ENCODE data around the gene EVC2. TPM values are rescaled to one million over a fixed set of nuclear protein-coding genes. Genes with fewer than 3 reads are reported as not detected.

The EVC2 gene
- total and polyA plus RNA-seq, 2 of the 4 experiments (the other 2 are of a cell fraction) = 2.7 to 5.9 TPM

DNA sequence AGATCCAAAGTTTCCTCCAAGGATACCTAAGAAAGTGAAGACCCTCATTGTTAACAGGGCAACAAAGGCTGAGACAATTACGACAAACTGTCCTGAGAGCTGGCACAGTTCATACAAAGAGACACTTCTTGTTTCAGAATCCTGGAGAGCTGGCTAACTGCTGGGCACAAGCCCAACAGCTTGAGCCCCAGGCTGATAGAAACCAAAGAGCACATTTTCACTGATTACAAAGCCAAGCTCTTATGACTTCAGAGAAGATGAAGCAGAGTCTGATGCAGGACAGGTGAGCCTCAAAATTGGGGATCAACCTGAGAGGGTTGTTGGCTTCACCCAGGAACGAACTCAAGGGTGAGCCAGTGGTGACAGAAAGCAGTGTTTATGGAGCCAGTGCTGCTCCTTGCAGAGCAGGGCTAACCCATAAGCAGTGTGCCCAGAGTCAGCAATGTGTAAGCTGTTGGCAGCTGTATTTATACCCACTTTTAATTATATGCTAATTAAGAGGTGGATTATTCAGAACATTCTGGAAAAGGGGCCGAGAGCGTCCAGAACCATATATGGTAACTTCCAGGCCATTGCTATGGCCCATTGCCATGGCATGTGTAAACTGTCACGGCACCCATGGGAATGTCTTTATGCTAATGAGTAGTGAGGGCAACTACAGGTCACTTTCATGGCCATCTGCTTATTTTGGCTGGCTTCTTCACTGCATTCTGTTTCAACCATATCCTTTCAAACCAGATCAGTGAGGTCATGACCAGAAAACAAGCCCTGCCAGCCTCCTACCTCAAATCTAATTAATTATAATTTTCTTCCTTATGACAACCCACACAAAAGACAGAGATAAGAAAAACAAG, 183.7 kb downstream of the EVC2 start:
- H2BK5ac ChIP-seq (ENCODE audit: low read depth, low read length, poor library complexity, severe bottlenecking) = no peak overlapping the region
- no peak overlapping the region for H3K4me2 ChIP-seq (ENCODE audit: low read depth, low read length)
- no peaks in the 10 kb centered on the region for H3K9me3 ChIP-seq (ENCODE audit: control insufficient read depth, insufficient read depth, low read length)
- in situ Hi-C loops (cut with MboI; ENCODE audit: low sequenced_read_pairs) = no loop called here
- ChIA-PET POLR2A (ENCODE audit: unreplicated experiment) (no interaction called here), CTCF (no interaction called here)
- no peak overlapping the region for H3K18ac ChIP-seq (ENCODE audit: low read depth, low read length)
- no TSS peak for BruUV-seq (replicated peaks)
- H2AFZ ChIP-seq (replicated peaks; ENCODE audit: low read length, poor library complexity) = no peak overlapping the region
- DNase-seq = peak; percentile 57
- no peaks in the 10 kb centered on the region for H3K27me3 ChIP-seq (ENCODE audit: control insufficient read depth, insufficient read depth, low read length)
- intact Hi-C loops (cut with micrococcal nuclease) = no loop called here
- H3K9ac ChIP-seq (ENCODE audit: low read depth, low read length) = no peak overlapping the region; the same call in 1 of the 2 replicates
- no peak overlapping the region for H2AK9ac ChIP-seq (replicated peaks; ENCODE audit: low read depth, low read length, poor library complexity)
- peaks cover 5% of the 10 kb centered on the region; the same call in 1 of the 2 replicates for H3K36me3 ChIP-seq (ENCODE audit: control insufficient read depth, insufficient read depth, low read length)
- no peak overlapping the region for H3K14ac ChIP-seq (replicated peaks; ENCODE audit: low read depth, low read length)
- TF ChIP-seq, protein P1, sequence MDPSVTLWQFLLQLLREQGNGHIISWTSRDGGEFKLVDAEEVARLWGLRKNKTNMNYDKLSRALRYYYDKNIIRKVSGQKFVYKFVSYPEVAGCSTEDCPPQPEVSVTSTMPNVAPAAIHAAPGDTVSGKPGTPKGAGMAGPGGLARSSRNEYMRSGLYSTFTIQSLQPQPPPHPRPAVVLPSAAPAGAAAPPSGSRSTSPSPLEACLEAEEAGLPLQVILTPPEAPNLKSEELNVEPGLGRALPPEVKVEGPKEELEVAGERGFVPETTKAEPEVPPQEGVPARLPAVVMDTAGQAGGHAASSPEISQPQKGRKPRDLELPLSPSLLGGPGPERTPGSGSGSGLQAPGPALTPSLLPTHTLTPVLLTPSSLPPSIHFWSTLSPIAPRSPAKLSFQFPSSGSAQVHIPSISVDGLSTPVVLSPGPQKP (IDR thresholded peaks at IDR 0.05; ENCODE audit: borderline replicate concordance, low read depth, low read length) = no peak
- TF ChIP-seq, protein P2, sequence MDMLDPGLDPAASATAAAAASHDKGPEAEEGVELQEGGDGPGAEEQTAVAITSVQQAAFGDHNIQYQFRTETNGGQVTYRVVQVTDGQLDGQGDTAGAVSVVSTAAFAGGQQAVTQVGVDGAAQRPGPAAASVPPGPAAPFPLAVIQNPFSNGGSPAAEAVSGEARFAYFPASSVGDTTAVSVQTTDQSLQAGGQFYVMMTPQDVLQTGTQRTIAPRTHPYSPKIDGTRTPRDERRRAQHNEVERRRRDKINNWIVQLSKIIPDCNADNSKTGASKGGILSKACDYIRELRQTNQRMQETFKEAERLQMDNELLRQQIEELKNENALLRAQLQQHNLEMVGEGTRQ (IDR thresholded peaks at IDR 0.05; ENCODE audit: low read depth, low read length) = no peak
- no peak for TF ChIP-seq CHD1 (IDR thresholded peaks at IDR 0.05; ENCODE audit: low read depth, low read length)
- TF ChIP-seq NFE2L2 (IDR thresholded peaks at IDR 0.05; ENCODE audit: low read depth, low read length) = no peak
- no peak for TF ChIP-seq FOS (IDR thresholded peaks at IDR 0.05; ENCODE audit: low read depth, low read length)
- TF ChIP-seq MAZ (IDR thresholded peaks at IDR 0.05; ENCODE audit: borderline replicate concordance, low read depth, low read length) = no peak
- no peak for TF ChIP-seq MXI1 (IDR thresholded peaks at IDR 0.05; ENCODE audit: borderline replicate concordance, low read depth, low read length)
- no peak for TF ChIP-seq POLR2A (IDR thresholded peaks at IDR 0.05; ENCODE audit: low read depth, low read length)
- no peak for TF ChIP-seq SMC3 (IDR thresholded peaks at IDR 0.05; ENCODE audit: low read depth, low read length)
- H3K79me1 ChIP-seq (ENCODE audit: low read depth in 1 of 2, low read length in 2 of 2) = no peaks in the 10 kb centered on the region
- no peak overlapping the region for H3K4ac ChIP-seq (ENCODE audit: low read depth, low read length)
- no peak overlapping the region for H2AK5ac ChIP-seq (ENCODE audit: low read depth, low read length)
- no peak overlapping the region for H3K27ac ChIP-seq (ENCODE audit: insufficient read depth, low read length)
- no peak overlapping the region for H3K4me3 ChIP-seq (ENCODE audit: insufficient read depth, low read depth, low read length)
- no peak overlapping the region for H4K91ac ChIP-seq (ENCODE audit: insufficient read depth, low read depth, low read length)
- peaks cover 3% of the 10 kb centered on the region; the same call in 1 of the 2 replicates for H3K4me1 ChIP-seq (ENCODE audit: control insufficient read depth, insufficient read depth, low read length)
- H2BK15ac ChIP-seq (ENCODE audit: low read depth, low read length) = no peak overlapping the region
- H4K8ac ChIP-seq (ENCODE audit: low read depth in 2 of 2, low read length in 2 of 2) = no peak overlapping the region
- dilution Hi-C loops (cut with HindIII; ENCODE audit: low sequenced_read_pairs, unreplicated experiment) = no loop called here
- WGBS, 2 experiments (ENCODE audit: extremely low coverage in 2 of 2, insufficient read length in 1 of 2) = 40% methylated on average over 1 of the region's 5 CpGs; no CpG with 5 or more reads in 1 of the 2 experiments
- no peak overlapping the region for H4K5ac ChIP-seq (ENCODE audit: low read depth, low read length)
- peaks cover 7% of the 10 kb centered on the region; the same call in 1 of the 2 replicates for H3K9me1 ChIP-seq (ENCODE audit: insufficient read depth, low read length)
- H4K20me1 ChIP-seq (ENCODE audit: insufficient read depth, low read length) = no peaks in the 10 kb centered on the region
- H3K23ac ChIP-seq (ENCODE audit: low read depth, low read length) = no peak overlapping the region
- ATAC-seq (ENCODE audit: low read depth) = peak; percentile 61
- no peak overlapping the region for H2BK20ac ChIP-seq (ENCODE audit: low read depth, low read length)
- no peak overlapping the region for H3K56ac ChIP-seq (ENCODE audit: extremely low read depth, insufficient read depth, low read length)
- H2BK120ac ChIP-seq (ENCODE audit: low read depth, low read length) = no peak overlapping the region

Data from IMR-90 (cell line).